Measurements from ENCODE around the gene CEL.
"Not testable (repeated sequence)": the region's sequence is repeated elsewhere in the genome, so short reads cannot be mapped to it uniquely, and the experiment has no call there.

CEL gene

DNA sequence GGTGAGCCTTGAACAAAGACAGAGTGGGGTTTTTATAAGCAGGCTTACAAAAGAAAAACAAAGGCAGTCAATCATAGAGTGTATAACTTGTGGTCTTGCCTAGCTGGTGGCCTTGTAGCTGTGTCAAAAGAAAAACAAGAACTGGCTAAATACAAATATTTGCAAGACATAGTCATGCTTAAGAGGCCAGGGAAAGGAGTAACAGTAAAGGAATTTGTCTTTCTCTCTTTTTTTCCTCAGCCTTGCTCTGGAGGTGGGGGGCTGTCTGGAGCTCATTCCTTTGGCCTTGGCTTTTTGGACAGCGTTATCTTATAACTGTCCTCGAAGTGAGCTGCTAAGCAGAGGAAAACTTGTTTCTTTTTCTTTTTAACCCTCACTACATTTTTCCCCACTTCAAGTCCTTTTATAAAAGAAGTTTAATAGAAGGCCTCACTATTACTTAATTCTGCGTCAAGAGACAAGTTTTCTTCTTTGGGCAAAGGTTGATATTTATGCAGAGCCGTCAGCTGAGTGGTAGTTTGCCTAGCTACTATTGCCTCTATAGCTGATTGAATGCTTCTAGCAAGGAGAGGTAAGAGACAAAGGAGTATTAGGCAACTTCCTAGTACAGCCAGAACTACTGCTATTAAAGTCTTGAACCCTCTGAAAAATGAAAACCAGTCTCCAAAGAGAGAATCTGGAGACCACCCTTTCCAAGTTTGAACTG is 14.3 kb downstream of the CEL start:
- TF ChIP-seq, protein P1, sequence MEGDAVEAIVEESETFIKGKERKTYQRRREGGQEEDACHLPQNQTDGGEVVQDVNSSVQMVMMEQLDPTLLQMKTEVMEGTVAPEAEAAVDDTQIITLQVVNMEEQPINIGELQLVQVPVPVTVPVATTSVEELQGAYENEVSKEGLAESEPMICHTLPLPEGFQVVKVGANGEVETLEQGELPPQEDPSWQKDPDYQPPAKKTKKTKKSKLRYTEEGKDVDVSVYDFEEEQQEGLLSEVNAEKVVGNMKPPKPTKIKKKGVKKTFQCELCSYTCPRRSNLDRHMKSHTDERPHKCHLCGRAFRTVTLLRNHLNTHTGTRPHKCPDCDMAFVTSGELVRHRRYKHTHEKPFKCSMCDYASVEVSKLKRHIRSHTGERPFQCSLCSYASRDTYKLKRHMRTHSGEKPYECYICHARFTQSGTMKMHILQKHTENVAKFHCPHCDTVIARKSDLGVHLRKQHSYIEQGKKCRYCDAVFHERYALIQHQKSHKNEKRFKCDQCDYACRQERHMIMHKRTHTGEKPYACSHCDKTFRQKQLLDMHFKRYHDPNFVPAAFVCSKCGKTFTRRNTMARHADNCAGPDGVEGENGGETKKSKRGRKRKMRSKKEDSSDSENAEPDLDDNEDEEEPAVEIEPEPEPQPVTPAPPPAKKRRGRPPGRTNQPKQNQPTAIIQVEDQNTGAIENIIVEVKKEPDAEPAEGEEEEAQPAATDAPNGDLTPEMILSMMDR (IDR thresholded peaks at IDR 0.05; ENCODE audit: low read length, missing control alignments), result no peak
- DNase-seq (ENCODE audit: low read depth), result peak; percentile 78
- no peak overlapping the region for H3K4me3 ChIP-seq (replicated peaks; ENCODE audit: low read depth, low read length)

DNA sequence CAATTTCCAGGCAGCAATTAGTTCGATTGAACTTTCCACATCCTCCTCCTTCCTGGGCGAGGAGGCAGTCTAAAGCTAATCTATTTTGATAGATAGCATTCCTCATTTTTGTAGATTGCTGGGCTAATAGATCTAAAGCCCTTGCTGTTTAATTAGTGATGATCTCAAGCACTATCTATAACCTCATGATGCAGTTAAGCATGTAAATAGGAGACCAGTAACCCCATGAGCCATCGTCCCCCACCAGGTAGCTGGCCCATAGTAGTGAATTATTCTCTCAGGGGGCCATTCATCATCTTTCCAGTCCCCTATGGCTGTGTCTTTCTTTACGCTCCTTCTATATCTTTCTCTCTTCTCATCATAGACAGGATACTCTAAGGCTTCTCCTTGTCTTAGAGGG is 14.9 kb downstream of the CEL start:
- no peak overlapping the region for H3K4me3 ChIP-seq (replicated peaks; ENCODE audit: low read depth, low read length)
- TF ChIP-seq, protein P1 (IDR thresholded peaks at IDR 0.05; ENCODE audit: low read length, missing control alignments), result no peak
- DNase-seq (ENCODE audit: low read depth), result no peak

DNA sequence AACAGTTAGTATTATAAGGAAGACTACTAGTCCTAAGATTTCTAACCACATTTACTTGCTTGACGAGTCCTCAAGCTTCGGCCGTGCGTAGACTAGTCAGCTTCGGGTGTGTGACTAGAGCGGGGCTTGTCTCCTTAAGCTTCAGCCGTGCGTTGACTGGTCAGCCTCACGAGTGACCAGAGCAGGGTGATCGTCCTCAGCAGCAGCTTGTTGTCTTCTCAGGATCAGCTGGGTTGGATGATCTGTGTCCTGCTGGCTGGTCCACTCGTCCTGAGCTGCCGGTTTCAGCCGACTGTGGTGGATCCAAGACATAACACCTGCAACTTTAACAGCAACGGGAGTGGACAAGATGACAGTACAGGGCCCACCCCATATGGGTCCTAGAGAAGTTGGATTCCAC is 16.7 kb downstream of the CEL start:
- TF ChIP-seq, protein P1 (IDR thresholded peaks at IDR 0.05; ENCODE audit: low read length, missing control alignments), result no peak
- DNase-seq (ENCODE audit: low read depth), result no peak
- H3K4me3 ChIP-seq (replicated peaks; ENCODE audit: low read depth, low read length), result no peak overlapping the region

DNA sequence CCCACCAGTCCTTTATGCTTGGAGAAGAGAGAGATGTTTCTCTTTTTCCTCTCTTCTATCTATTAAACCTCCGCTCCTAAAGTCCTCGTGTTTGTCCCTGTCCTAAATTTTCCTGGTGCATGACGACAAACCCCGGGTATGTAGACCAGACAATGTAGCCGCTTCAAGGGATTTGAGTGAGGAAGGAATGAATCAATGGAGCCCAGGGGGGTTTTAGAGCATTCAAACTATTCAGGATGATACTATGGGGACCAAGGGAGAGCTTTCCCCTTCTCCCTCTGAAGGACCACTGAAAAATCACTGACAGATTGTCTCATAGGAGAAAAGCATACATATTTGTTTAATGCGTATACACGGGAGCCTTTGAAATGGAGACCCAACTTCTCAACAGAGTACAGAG is 18.4 kb downstream of the CEL start:
- H3K4me3 ChIP-seq (replicated peaks; ENCODE audit: low read depth, low read length), result no peak overlapping the region
- TF ChIP-seq, protein P1 (IDR thresholded peaks at IDR 0.05; ENCODE audit: low read length, missing control alignments), result no peak
- DNase-seq (ENCODE audit: low read depth), result no peak

DNA sequence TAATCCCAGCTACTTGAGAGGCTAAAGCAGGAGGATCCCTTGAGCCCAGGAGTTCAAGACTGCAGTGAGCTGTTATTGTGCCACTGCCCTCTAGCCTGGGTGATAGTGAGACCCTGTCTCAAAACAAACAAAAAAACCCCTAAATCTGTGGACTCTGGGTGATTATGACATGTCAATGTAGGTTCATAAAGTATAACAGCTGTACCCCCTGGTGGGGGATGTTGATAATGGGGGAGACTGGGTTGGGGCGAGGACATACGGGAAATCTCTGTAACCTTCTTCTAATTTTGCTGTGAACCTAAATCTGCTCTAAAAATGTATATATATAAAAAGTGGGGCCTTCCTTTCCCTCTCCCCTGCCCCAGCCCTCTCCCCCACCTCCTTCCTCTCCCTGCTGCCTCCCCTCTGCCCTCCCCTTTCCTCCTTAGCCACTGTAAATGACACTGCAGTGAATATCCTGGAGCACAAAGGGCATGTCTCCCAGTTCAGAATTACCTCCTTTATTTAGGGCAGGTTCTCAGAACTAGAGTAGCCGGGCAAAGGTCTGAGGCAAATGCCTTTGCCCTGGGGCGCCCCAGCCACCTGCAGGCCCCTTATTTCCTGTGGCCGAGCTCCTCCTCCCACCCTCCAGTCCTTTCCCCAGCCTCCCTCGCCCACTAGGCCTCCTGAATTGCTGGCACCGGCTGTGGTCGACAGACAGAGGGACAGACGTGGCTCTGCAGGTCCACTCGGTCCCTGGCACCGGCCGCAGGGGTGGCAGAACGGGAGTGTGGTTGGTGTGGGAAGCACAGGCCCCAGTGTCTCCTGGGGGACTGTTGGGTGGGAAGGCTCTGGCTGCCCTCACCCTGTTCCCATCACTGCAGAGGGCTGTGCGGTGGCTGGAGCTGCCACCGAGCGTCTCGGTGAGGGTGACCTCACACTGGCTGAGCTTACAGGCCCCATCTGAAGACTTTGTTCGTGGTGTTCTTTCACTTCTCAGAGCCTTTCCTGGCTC is 19.3 kb downstream of the CEL start:
- not testable (repeated sequence) for DNase-seq (ENCODE audit: low read depth); H3K4me3 ChIP-seq (replicated peaks; ENCODE audit: low read depth, low read length)

DNA sequence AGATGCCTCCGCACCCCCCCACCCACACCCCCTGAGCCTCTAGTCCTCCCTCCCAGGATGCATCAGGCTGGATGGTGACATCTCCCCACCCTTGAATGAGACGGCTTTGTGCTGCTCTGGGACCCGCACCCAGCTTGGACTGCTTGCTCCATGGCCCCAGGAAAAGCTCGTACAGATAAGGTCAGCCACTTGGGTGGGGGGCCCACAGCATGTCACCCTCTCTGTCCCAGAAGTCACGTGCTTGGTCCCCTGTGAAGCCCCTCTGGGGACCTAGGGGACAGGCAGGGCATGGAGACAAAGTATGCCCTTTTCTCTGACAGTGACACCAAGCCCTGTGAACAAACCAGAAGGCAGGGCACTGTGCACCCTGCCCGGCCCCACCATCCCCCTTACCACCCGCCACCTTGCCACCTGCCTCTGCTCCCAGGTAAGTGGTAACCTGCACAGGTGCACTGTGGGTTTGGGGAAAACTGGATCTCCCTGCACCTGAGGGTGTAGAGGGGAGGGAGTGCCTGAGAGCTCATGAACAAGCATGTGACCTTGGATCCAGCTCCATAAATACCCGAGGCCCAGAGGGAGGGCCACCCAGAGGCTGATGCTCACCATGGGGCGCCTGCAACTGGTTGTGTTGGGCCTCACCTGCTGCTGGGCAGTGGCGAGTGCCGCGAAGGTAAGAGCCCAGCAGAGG is 20.3 kb downstream of the CEL start:
- not testable (repeated sequence) for H3K4me3 ChIP-seq (replicated peaks; ENCODE audit: low read depth, low read length); DNase-seq (ENCODE audit: low read depth)

DNA sequence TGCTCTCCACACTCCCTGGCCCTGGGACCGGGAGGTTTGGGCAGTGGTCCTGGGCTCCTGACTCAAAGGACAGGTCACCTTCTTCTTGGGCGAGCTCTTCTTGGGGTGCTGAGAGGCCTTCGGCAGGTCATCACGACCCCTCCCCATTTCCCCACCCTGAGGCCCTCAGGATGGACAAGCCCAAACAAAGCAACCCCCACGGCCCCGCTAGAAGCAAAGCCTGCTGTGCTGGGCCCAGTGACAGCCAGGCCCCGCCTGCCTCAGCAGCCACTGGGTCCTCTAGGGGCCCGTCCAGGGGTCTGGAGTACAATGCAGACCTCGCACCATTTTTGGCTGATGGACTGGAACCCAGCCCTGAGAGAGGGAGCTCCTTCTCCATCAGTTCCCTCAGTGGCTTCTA is 21.9 kb downstream of the CEL start:
- not testable (repeated sequence) for DNase-seq (ENCODE audit: low read depth); H3K4me3 ChIP-seq (replicated peaks; ENCODE audit: low read depth, low read length)

DNA sequence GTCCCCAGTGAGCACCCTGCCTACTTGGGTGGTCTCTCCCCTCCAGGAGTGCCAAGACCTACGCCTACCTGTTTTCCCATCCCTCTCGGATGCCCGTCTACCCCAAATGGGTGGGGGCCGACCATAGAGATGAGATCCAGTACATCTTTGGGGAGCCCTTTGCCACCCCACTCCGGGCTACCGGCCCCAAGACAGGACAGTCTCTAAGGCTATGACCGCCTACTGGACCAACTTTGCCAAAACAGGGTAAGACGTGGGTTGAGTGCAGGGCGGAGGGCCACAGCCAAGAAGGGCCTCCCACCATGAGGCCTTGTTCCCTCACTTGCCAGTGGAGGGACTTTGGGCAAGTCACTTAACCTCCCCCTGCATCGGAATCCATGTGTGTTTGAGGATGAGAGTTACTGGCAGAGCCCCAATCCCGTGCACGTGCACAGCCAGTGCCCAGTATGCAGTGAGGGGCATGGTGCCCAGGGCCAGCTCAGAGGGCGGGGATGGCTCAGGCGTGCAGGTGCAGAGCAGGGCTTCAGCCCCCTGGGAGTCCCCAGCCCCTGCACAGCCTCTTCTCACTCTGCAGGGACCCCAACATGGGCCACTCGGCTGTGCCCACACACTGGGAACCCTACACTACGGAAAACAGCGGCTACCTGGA is 24.6 kb downstream of the CEL start:
- not testable (repeated sequence) for DNase-seq (ENCODE audit: low read depth)

More for the DNA sequence above, 24.6 kb downstream of the CEL start:
- not testable (repeated sequence) for H3K4me3 ChIP-seq (replicated peaks; ENCODE audit: low read depth, low read length)

All from fibroblast of pulmonary artery (primary cell).